Brain microvascular endothelial cell (primary cell): ENCODE measurements around the gene URB2.
"Not testable (repeated sequence)": the region's sequence is repeated elsewhere in the genome, so short reads cannot be mapped to it uniquely, and the experiment has no call there.

ENCODE experiments used
- DNase-seq: peaks from one replicate; pipeline ENCODE4 v3.0.0-alpha.2; 2020
- H3K27ac ChIP-seq: fragments of 250-450 bp; sonication (Bioruptor Pico); 2 replicates; pipeline ENCODE4 v1.5.1; 2020; ENCODE audit warnings: mild to moderate bottlenecking, moderate library complexity
- H3K27me3 ChIP-seq: fragments of 250-450 bp; sonication (Bioruptor Pico); replicated peaks from 2 replicates; pipeline ENCODE4 v1.5.1; 2020; ENCODE audit warnings: mild to moderate bottlenecking
- H3K36me3 ChIP-seq: fragments of 250-450 bp; sonication (Bioruptor Pico); replicated peaks from 2 replicates; pipeline ENCODE4 v1.5.1; 2020; ENCODE audit warnings: mild to moderate bottlenecking
- H3K4me3 ChIP-seq: 2 replicates; pipeline ENCODE4 v1.5.1; 2011; ENCODE audit warnings: low read depth, mild to moderate bottlenecking, control low read depth, low read length, moderate library complexity
- CTCF ChIP-seq: IDR thresholded peaks from 2 replicates; pipeline ENCODE4 v1.5.1; 2011; ENCODE audit warnings: low read depth, mild to moderate bottlenecking, moderate library complexity, low read length, control low read depth, inconsistent platforms; ENCODE audit errors: missing control alignments
- in situ Hi-C: cut with HindIII; loops from 2 replicates; pipeline ENCODE4 v1.10.0; 2017; ENCODE audit warnings: low sequenced_read_pairs, low pct_ligation_motif_present

Gene URB2

DNA sequence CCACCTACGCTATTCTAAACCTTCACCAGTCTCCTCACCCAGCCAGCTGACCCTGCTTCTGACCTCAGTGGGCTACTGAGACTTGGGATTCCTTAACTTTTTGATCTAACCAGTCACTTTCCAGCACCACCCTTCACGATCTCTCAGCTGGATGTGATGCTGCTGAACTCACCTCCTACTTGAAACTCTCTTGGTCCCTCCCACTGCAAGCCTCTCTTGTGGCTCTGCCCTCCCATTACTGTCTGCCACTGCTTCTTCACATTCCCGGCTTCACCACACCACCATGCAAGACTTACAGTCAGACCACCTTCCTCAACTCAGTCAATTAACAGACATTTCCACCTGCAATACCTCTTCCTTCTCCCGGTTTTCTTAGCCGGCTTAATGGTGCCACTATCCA is 6.4 kb upstream of the URB2 start:
- DNase-seq: no peak
- in situ Hi-C loops: no loop called here
- TF ChIP-seq CTCF: no peak
- Histone ChIP-seq H3K36me3 (no peaks in the 10 kb centered on the region), H3K27me3 (no peaks in the 10 kb centered on the region), H3K4me3 (no peak overlapping the region), H3K27ac (no peak overlapping the region)

DNA sequence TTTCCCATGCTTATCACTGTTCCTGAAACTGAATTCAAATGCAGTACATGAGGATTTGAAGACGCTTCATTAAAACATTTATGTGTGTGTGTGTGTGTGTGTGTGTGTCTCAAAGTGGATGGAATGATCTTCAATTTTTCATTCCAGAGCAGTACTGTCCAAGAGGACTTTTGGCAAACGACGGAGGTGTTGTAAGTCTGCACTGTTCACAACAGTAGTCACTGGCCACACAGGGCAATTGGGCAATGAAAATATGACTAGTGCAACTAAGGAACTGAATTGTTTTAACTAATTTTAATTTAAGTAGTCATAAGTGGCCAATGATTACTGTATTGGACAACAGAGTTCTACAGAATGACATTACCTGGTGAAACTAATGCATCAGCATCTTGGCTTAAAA is 5.2 kb upstream of the URB2 start:
- Histone ChIP-seq H3K27me3 (no peaks in the 10 kb centered on the region), H3K27ac (no peak overlapping the region), H3K4me3 (no peak overlapping the region), H3K36me3 (no peaks in the 10 kb centered on the region)
- no peak for TF ChIP-seq CTCF
- DNase-seq: no peak
- in situ Hi-C loops: no loop called here

GRCh38 chr1:229621663-229622062 is 4.4 kb upstream of the URB2 start:
- Histone ChIP-seq H3K27me3 (no peaks in the 10 kb centered on the region), H3K27ac (no peak overlapping the region), H3K4me3 (no peak overlapping the region), H3K36me3 (no peaks in the 10 kb centered on the region)
- TF ChIP-seq CTCF: no peak
- no peak for DNase-seq
- in situ Hi-C loops: no loop called here

GRCh38 chr1:229622641-229623120 is 3.4 kb upstream of the URB2 start:
- H3K36me3 ChIP-seq, H3K27me3 ChIP-seq, H3K27ac ChIP-seq, H3K4me3 ChIP-seq, DNase-seq, in situ Hi-C loops: not testable (repeated sequence)

- no peak for DNase-seq
- no peak for TF ChIP-seq CTCF
- Histone ChIP-seq H3K4me3 (no peak overlapping the region), H3K27me3 (no peaks in the 10 kb centered on the region), H3K27ac (no peak overlapping the region), H3K36me3 (no peaks in the 10 kb centered on the region)
- in situ Hi-C loops: no loop called here
These were observed 2.8 kb upstream of the URB2 start for GRCh38 chr1:229623225-229623624.

DNA sequence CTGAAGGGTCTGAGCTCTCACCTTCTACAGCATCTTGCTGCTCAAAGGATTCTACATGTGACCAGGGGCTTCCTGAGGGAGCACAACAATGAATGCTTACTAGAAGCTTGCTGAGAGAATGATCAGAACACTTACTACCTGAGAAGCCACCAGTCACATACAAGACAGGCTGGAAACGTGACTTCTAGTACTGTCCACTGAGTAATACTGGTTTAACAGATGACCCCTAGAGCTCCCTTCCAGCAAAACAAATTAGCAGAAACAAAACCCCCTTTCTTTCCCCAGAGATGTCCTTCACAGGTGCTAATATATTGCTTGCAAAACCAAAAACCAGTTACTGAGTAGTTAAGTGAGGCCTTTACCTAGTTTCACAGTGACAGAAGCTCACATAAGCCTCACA is 2.2 kb upstream of the URB2 start:
- no peak for DNase-seq
- Histone ChIP-seq H3K27ac (no peak overlapping the region), H3K4me3 (no peak overlapping the region), H3K27me3 (no peaks in the 10 kb centered on the region), H3K36me3 (no peaks in the 10 kb centered on the region)
- in situ Hi-C loops: no loop called here
- no peak for TF ChIP-seq CTCF
